Fibroblast of mammary gland (primary cell): ENCODE measurements around the gene ZMAT3.

Source experiments
- DNase-seq: peaks from one replicate; pipeline ENCODE4 v3.0.0-alpha.2; 2010; ENCODE audit warnings: low read depth
- H3K4me3 ChIP-seq: 2 replicates; pipeline ENCODE4 v1.5.1; 2011; ENCODE audit warnings: low read depth, mild to moderate bottlenecking, low read length, moderate library complexity; ENCODE audit not compliant: control insufficient read depth
- CTCF ChIP-seq: conservative IDR thresholded peaks from 2 replicates; pipeline ENCODE4 v1.5.1; 2011; ENCODE audit warnings: low read depth, low read length, inconsistent platforms; ENCODE audit not compliant: control insufficient read depth, insufficient read depth

The ZMAT3 gene

DNA sequence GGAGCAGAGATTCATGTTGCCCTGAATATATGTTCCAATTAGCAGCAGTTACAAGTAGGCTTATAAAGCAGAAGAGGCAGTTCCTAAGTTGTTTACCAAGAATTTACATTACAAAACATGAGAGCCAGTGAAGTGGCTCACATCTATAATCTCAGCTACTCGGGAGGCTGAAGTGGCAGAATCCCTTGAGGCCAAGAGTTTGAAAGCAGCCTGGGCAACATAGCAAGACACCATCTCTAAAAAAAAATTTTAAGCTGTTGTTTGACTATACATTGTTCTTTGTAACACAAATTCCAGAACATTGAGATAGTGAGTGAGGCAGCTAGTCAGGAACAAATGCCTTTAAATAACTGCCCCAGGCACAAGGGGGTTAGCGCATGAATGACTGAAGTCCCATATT, 10.3 kb upstream of the ZMAT3 start:
- TF ChIP-seq CTCF: no peak
- H3K4me3 ChIP-seq: no peak overlapping the region
- DNase-seq: no peak

DNA sequence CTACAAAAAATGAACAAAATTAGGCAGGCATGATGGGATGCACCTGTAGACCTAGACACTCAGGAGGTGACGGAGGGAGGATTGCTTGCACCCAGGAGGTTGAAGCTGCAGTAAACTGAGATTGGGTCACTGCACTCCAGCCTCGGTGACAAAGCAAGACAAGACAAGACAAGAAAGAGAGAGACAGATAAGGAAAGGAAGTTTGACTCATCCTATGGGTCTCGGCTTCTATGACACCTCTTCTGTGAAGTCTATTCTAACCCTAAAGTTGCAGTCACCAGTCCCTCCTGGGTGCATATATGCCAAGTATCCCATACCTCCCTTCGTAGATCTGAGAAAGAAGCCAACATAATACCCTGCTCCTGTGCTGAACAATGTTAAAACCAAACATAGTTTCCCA, 7.9 kb upstream of the ZMAT3 start:
- no peak for TF ChIP-seq CTCF
- H3K4me3 ChIP-seq: no peak overlapping the region
- DNase-seq: no peak

- DNase-seq: no peak
- TF ChIP-seq CTCF: no peak
- no peak overlapping the region for H3K4me3 ChIP-seq
Observed at GRCh38 chr3:179076243-179077027, 4.8 kb upstream of the ZMAT3 start.

- DNase-seq: no peak
- TF ChIP-seq CTCF: no peak
- H3K4me3 ChIP-seq: no peak overlapping the region
Observed at GRCh38 chr3:179074656-179075055, 3.0 kb upstream of the ZMAT3 start.

GRCh38 chr3:179073816-179074215, 2.2 kb upstream of the ZMAT3 start:
- no peak for TF ChIP-seq CTCF
- no peak for DNase-seq
- H3K4me3 ChIP-seq: no peak overlapping the region

DNA sequence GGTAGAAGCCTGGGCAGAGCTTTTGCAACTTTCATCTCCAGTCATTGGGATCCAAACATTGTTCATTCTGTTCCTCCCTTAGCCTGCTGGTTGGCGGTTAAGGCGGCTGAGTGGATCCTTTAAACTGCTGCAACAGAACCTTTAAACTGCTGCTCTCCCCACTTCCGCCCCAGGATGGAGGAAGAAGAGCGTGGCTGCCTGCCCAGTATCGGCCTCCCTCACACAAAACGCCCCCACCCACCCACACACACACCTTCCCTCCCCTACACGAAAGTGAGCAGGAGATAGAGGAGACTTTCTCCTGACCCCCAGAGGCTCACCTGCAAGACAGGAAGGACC, 460 bp upstream of the ZMAT3 start:
- peak; percentile 21 for DNase-seq
- H3K4me3 ChIP-seq: peak overlapping the region; percentile 96
- TF ChIP-seq CTCF: no peak

- no peak for DNase-seq
- H3K4me3 ChIP-seq: peak overlapping the region; percentile 96
- no peak for TF ChIP-seq CTCF
Observed at GRCh38 chr3:179071027-179071322, 634 bp downstream of the ZMAT3 start.
